NT2/D1 (cell line): Measurements from ENCODE around the gene CTBP2.

Source experiments
- YY1 ChIP-seq: IDR thresholded peaks from 2 replicates; pipeline ENCODE4 v1.6.1; 2011; ENCODE audit not compliant: insufficient read length, insufficient read depth
- ZNF274 ChIP-seq: IDR thresholded peaks from 2 replicates; pipeline ENCODE4 v1.6.1; 2011; ENCODE audit warnings: mild to moderate bottlenecking, low read depth, low read length

DNA sequence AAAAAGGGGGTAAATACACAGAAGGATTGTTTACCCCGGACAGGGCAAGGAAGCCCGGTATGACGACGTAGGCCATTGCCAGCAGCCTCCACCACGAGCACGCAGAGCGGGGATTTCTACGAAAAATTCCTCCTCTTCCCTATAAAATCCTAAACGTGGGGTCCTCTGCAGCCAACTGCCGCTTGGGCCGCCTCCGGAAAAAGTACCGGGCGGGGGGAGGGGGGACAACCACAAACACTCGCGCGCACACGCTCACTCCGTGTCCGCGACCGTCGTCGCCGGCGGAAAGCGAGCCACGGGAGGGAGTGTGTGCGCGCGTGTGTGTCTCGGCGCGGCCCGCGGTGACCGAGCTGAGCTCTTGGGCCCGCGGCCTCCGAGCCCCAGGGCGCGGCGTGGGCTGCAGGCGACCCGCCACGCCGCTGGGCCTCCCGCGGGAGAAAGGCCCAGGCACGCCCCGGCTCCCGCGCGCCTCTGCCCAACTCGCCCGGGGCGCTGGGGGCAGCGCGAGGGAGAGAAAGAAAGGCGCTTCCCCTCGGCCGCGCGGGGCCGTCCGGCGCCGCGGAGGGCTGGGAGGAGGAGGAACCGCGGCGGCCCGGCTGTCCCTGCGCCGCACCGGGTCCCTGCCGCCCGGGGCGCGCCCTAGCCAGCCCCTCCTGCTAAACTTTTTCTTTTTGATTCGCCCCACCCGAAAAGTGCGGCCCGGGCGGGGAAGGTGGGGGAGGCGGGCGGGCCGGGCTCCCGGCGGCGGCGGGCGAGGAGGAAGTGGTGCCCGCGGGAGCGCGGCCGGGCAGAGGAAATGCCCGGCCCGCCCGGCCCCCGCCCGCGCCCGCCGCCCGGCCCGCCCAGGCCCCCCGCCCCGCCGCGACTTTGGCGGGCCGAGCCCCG, 1.5 kb downstream of the CTBP2 start:
- TF ChIP-seq YY1 (no peak), ZNF274 (no peak)
